CD1c-positive myeloid dendritic cell (primary cell): ENCODE results near the gene PDILT.

Experiments used
- DNase-seq: peaks from one replicate; pipeline ENCODE4 v3.0.0-alpha.2; 2016; ENCODE audit errors: extremely low spot score

PDILT gene

GRCh38 chr16:20402651-20403050 is 1.9 kb downstream of the PDILT start:
- DNase-seq: no peak

- DNase-seq: no peak
Observed at GRCh38 chr16:20401475-20402016, 3.0 kb downstream of the PDILT start.

GRCh38 chr16:20401066-20401465 is 3.5 kb downstream of the PDILT start:
- DNase-seq: no peak

GRCh38 chr16:20399185-20399584 is 5.4 kb downstream of the PDILT start:
- no peak for DNase-seq

- no peak for DNase-seq
Observed at GRCh38 chr16:20398603-20399002, 5.9 kb downstream of the PDILT start.

- DNase-seq: no peak
Observed at GRCh38 chr16:20397468-20398074, 7.0 kb downstream of the PDILT start.

- DNase-seq: no peak
Observed at GRCh38 chr16:20396846-20397467, 7.6 kb downstream of the PDILT start.

- no peak for DNase-seq
Observed at GRCh38 chr16:20395946-20396345, 8.6 kb downstream of the PDILT start.

- no peak for DNase-seq
Observed at GRCh38 chr16:20393801-20394577, 10.5 kb downstream of the PDILT start.

GRCh38 chr16:20391045-20391444 is 13.5 kb downstream of the PDILT start:
- DNase-seq: no peak

- DNase-seq: no peak
Observed at GRCh38 chr16:20388854-20389253, 15.7 kb downstream of the PDILT start.

- no peak for DNase-seq
Observed at GRCh38 chr16:20387978-20388377, 16.6 kb downstream of the PDILT start.

GRCh38 chr16:20385844-20386832 is 18.4 kb downstream of the PDILT start:
- peak; percentile 67 for DNase-seq

- DNase-seq: peak; percentile 62
Observed at GRCh38 chr16:20383106-20384029, 21.2 kb downstream of the PDILT start.

GRCh38 chr16:20382202-20382948 is 22.2 kb downstream of the PDILT start:
- DNase-seq: no peak

GRCh38 chr16:20380782-20381181 is 23.8 kb downstream of the PDILT start:
- DNase-seq: no peak

GRCh38 chr16:20377181-20377580 is 27.4 kb downstream of the PDILT start:
- DNase-seq: no peak

- no peak for DNase-seq
Observed at GRCh38 chr16:20372701-20373100, 31.8 kb downstream of the PDILT start.

- no peak for DNase-seq
Observed at GRCh38 chr16:20369452-20370054, 35.0 kb downstream of the PDILT start.
